NCI-H146 treated with DMSO at 0.1 percent for 48 hours (cell line): ENCODE data around the gene TMEM37.
"Not testable (repeated sequence)": the region's sequence is repeated elsewhere in the genome, so short reads cannot be mapped to it uniquely, and the experiment has no call there.

Experiments used
- DNase-seq: peaks from one replicate; lab custom pipeline; 2025; ENCODE audit not compliant: unreplicated experiment; lab: John Stamatoyannopoulos, UW

The TMEM37 gene

GRCh38 chr2:119431155-119431975 lies at the start of gene TMEM37:
TMEM37 (plus strand) TSS chr2:119431854; CDS start chr2:119431904, 50 bp downstream.
- peak; percentile 10 for DNase-seq

GRCh38 chr2:119383410-119384140 lies 48.1 kb upstream of the TMEM37 start:
- DNase-seq: no peak

- DNase-seq: no peak
Observed at GRCh38 chr2:119384971-119385370, 46.7 kb upstream of the TMEM37 start.

- no peak for DNase-seq
Observed at GRCh38 chr2:119385466-119385865, 46.2 kb upstream of the TMEM37 start.

- DNase-seq: no peak
Observed at GRCh38 chr2:119387381-119388129, 44.1 kb upstream of the TMEM37 start.

- DNase-seq: no peak
Observed at GRCh38 chr2:119389615-119390306, 41.9 kb upstream of the TMEM37 start.

- DNase-seq: no peak
Observed at GRCh38 chr2:119393971-119394748, 37.5 kb upstream of the TMEM37 start.

- no peak for DNase-seq
Observed at GRCh38 chr2:119397196-119397595, 34.5 kb upstream of the TMEM37 start.

GRCh38 chr2:119402106-119402505 lies 29.5 kb upstream of the TMEM37 start:
- no peak for DNase-seq

- no peak for DNase-seq
Observed at GRCh38 chr2:119402645-119403560, 28.8 kb upstream of the TMEM37 start.

- DNase-seq: not testable (repeated sequence)
Observed at GRCh38 chr2:119403618-119404017, 28.0 kb upstream of the TMEM37 start.

- no peak for DNase-seq
Observed at GRCh38 chr2:119405151-119405550, 26.5 kb upstream of the TMEM37 start.

- peak; percentile 14 for DNase-seq
Observed at GRCh38 chr2:119407430-119408220, 24.0 kb upstream of the TMEM37 start.

GRCh38 chr2:119408221-119408619 lies 23.4 kb upstream of the TMEM37 start:
- DNase-seq: no peak

GRCh38 chr2:119409506-119409905 lies 22.1 kb upstream of the TMEM37 start:
- DNase-seq: no peak

GRCh38 chr2:119414894-119415293 lies 16.8 kb upstream of the TMEM37 start:
- no peak for DNase-seq

- DNase-seq: no peak
Observed at GRCh38 chr2:119415630-119416029, 16.0 kb upstream of the TMEM37 start.

- DNase-seq: no peak
Observed at GRCh38 chr2:119416299-119416923, 15.2 kb upstream of the TMEM37 start.
